GM12878 (cell line): Measurements from ENCODE around the gene USP46. TPM values are rescaled to one million over a fixed set of nuclear protein-coding genes. Genes with fewer than 3 reads are reported as not detected.

Experiments used
- ATAC-seq: fragments of 200-7000 bp; cut with Tn5 transposase; 3 replicates; pipeline ENCODE4 v1.9.1; 2020; ENCODE audit warnings: mild to moderate bottlenecking, moderate library complexity
- BruUV-seq: library from RNA; stranded (reverse); fragments of 400-500 nt; replicated peaks from 2 replicates; lab custom pipeline; 2021; lab: Mats Ljungman, UMichigan
- CTCF ChIA-PET: fragments of 300-600 bp; sonication (Branson Sonifier 250); formaldehyde crosslinking; extraction: SDS; loops from one replicate; lab custom pipeline; 2021; ENCODE audit warnings: inconsistent platforms; lab: Yijun Ruan, JAX
- POLR2A ChIA-PET: fragments of 350-600 bp; formaldehyde crosslinking; extraction: SDS; loops from one replicate; lab custom pipeline; 2021; ENCODE audit warnings: inconsistent platforms; lab: Charles Lee
- RAD21 ChIA-PET: fragments of 300-600 bp; sonication (Branson Sonifier 250); formaldehyde crosslinking; loops from one replicate; lab custom pipeline; 2023; ENCODE audit warnings: antibody characterized with exemption; ENCODE audit not compliant: unreplicated experiment; lab: Charles Lee
- SMC1A ChIA-PET: fragments of 300-600 bp; sonication (Branson Sonifier 250); formaldehyde crosslinking; loops from one replicate; lab custom pipeline; 2023; ENCODE audit not compliant: unreplicated experiment, uncharacterized antibody; lab: Charles Lee
- DNase-seq: peaks from one replicate; pipeline ENCODE4 v3.0.0-alpha.2; 2011; ENCODE audit warnings: low read depth, low spot score
- FAIRE-seq: peaks from 3 replicates; lab custom pipeline; 2011; peaks lifted over from hg19 to GRCh38; lab: Jason Lieb, UNC
- H2AFZ ChIP-seq: 2 replicates; pipeline ENCODE4 v1.6.0; 2011; ENCODE audit warnings: low read depth, low read length, control low read depth; ENCODE audit not compliant: control insufficient read depth
- H3K27ac ChIP-seq: 2 replicates; pipeline ENCODE4 v1.5.1; 2011; ENCODE audit warnings: control low read depth; ENCODE audit not compliant: control insufficient read depth, insufficient read depth
- H3K27me3 ChIP-seq, 2 experiments: replicated peaks in 1 of 2; 2 replicates each; pipeline versions ENCODE4 v1.6.0 to v1.6.1; 2011; ENCODE audit warnings: low read length in 1 of 2; ENCODE audit not compliant: control insufficient read depth in 2 of 2, insufficient read depth in 2 of 2
- H3K36me3 ChIP-seq, 2 experiments: 2 replicates each; pipeline ENCODE4 v1.5.1; 2011; ENCODE audit warnings: low read length in 1 of 2; ENCODE audit not compliant: control insufficient read depth in 2 of 2, insufficient read depth in 2 of 2
- H3K4me1 ChIP-seq: 2 replicates; pipeline ENCODE4 v1.6.1; 2011; ENCODE audit warnings: mild to moderate bottlenecking, low read length, moderate library complexity, mixed read lengths; ENCODE audit not compliant: control insufficient read depth, insufficient read depth
- H3K4me2 ChIP-seq: 2 replicates; pipeline ENCODE4 v1.6.0; 2011; ENCODE audit warnings: control low read depth; ENCODE audit not compliant: control insufficient read depth, insufficient read depth
- H3K4me3 ChIP-seq: fragments of 200-600 bp; sonication (generic); 2 replicates; pipeline ENCODE4 v1.5.1; 2016
- H3K79me2 ChIP-seq: 2 replicates; pipeline ENCODE4 v1.6.0; 2011; ENCODE audit warnings: low read length; ENCODE audit not compliant: control insufficient read depth, insufficient read depth
- H3K9ac ChIP-seq: 2 replicates; pipeline ENCODE4 v1.8.0; 2011; ENCODE audit warnings: low read length, control low read depth, mixed read lengths; ENCODE audit not compliant: control insufficient read depth, insufficient read depth
- H3K9me3 ChIP-seq: replicated peaks from 3 replicates; pipeline ENCODE4 v1.5.1; 2011; ENCODE audit warnings: mild to moderate bottlenecking, low read length; ENCODE audit not compliant: control insufficient read depth, insufficient read depth
- H4K20me1 ChIP-seq: 2 replicates; pipeline ENCODE4 v1.6.0; 2011; ENCODE audit not compliant: control insufficient read depth, insufficient read depth
- FOXK2 ChIP-seq: fragments of 450-650 bp; IDR thresholded peaks from 2 replicates; pipeline ENCODE4 v1.6.1; 2017; ENCODE audit warnings: mild to moderate bottlenecking, moderate library complexity
- SREBF1 ChIP-seq: IDR thresholded peaks from 2 replicates; pipeline ENCODE4 v1.6.1; 2012; ENCODE audit warnings: mild to moderate bottlenecking, low read length
- WGBS: methylation state at CpG from one replicate; pipeline ENCODE4 v1.1.6; 2016; ENCODE audit warnings: low lambda C conversion rate; ENCODE audit not compliant: insufficient replicate concordance, insufficient coverage; ENCODE audit errors: missing lambda C conversion rate; 5-methylcytosine and 5-hydroxymethylcytosine counted together
- in situ Hi-C: fragments of 300-500 bp; cut with MboI; formaldehyde crosslinking; loops from 9 replicates; pipeline ENCODE4 v1.14.3; 2018; ENCODE audit warnings: mixed read lengths
- intact Hi-C: fragments of 100-400 bp; cut with micrococcal nuclease; formaldehyde crosslinking; loops from one replicate; pipeline ENCODE4 v1.14.2; 2022; ENCODE audit not compliant: unreplicated experiment
- polyA plus RNA-seq, 11 experiments: library from polyadenylated mRNA; depleted of rRNA in 4 of 11; unstranded in 6 of 11; stranded (reverse) in 5 of 11; fragments of >200 nt; fragmentation: Nextera tagmentation in 4 of 11; fragmentation: Illumina TruSeq in 1 of 11; extraction: Ambion mirVana in 4 of 11; extraction: Trizol in 1 of 11; gene quantifications; 1 replicate in 1 of 11; 2 replicates in 10 of 11; pipeline versions ENCODE4 v1.2.1 to v1.2.3, GENCODE V29; 2011 to 2016; ENCODE audit warnings: inconsistent platforms in 2 of 11, missing spikeins in 2 of 11, low read depth in 1 of 11
- total RNA-seq, 4 experiments: library from RNA; depleted of rRNA in 3 of 4; stranded (reverse); fragments of >200 nt in 3 of 4; fragmentation: Illumina TruSeq in 1 of 4; extraction: Trizol in 1 of 4; gene quantifications; 2 replicates each; pipeline versions ENCODE4 v1.2.1 to v1.2.3, GENCODE V29; 2013 to 2021
- TF ChIP-seq, protein P1 (sequence below), 3 experiments: IDR thresholded peaks in 2 of 3; conservative IDR thresholded peaks in 1 of 3; 2 replicates each; pipeline ENCODE4 v1.5.1; 2011; ENCODE audit warnings: low read depth in 3 of 3, low read length in 3 of 3, mild to moderate bottlenecking in 3 of 3, control low read depth in 2 of 3, moderate library complexity in 2 of 3, inconsistent platforms in 1 of 3, mixed read lengths in 1 of 3; ENCODE audit not compliant: control insufficient read depth in 2 of 3, insufficient read depth in 1 of 3; ENCODE audit errors: extremely low read depth in 1 of 3
- TF ChIP-seq, protein P2 (sequence below): fragments of 450-650 bp; IDR thresholded peaks from 2 replicates; pipeline ENCODE4 v1.6.1; 2017; ENCODE audit warnings: mild to moderate bottlenecking, moderate library complexity

Gene USP46
- total and polyA plus RNA-seq, 10 of the 15 experiments (the other 5 are each of a cell fraction or from before 2014, with no cell fraction given) = 5.3 to 20.1 (median 12.0) TPM

DNA sequence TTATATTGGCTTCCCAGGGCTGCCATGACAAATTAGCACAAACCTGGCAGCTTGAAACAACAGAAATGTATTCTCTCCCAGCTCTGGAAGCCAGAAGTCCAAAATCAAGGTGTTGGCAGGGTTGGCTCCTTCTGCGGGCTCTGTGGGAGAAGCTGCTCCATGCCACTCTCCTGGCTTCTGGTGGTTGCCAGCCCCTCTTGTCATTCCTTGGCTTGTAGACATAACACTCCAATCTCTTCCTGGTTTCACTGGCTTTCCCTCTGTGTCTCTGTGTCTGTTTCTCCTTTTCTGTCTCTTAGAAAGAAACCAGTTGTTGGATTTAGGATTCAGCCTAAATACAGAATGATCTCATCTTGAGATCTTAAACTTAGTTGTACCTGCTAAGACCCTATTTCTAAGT lies 85.5 kb downstream of the USP46 start:
- no peaks in the 10 kb centered on the region for H3K4me1 ChIP-seq
- ATAC-seq (no peak), DNase-seq (no peak), FAIRE-seq (no peak)
- no peak overlapping the region for H3K9ac ChIP-seq
- intact Hi-C loops (no loop called here), in situ Hi-C loops (no loop called here)
- no peaks in the 10 kb centered on the region for H4K20me1 ChIP-seq
- SMC1A ChIA-PET = no interaction called here
- no peak overlapping the region for H2AFZ ChIP-seq
- no TSS peak for BruUV-seq
- H3K27ac ChIP-seq = no peak overlapping the region
- TF ChIP-seq, protein P1, sequence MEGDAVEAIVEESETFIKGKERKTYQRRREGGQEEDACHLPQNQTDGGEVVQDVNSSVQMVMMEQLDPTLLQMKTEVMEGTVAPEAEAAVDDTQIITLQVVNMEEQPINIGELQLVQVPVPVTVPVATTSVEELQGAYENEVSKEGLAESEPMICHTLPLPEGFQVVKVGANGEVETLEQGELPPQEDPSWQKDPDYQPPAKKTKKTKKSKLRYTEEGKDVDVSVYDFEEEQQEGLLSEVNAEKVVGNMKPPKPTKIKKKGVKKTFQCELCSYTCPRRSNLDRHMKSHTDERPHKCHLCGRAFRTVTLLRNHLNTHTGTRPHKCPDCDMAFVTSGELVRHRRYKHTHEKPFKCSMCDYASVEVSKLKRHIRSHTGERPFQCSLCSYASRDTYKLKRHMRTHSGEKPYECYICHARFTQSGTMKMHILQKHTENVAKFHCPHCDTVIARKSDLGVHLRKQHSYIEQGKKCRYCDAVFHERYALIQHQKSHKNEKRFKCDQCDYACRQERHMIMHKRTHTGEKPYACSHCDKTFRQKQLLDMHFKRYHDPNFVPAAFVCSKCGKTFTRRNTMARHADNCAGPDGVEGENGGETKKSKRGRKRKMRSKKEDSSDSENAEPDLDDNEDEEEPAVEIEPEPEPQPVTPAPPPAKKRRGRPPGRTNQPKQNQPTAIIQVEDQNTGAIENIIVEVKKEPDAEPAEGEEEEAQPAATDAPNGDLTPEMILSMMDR (IDR thresholded peaks at IDR 0.05 in 2 of 3, conservative IDR thresholded peaks at IDR 0.05 in 1 of 3; ENCODE audit: control insufficient read depth in 2 of 3, extremely low read depth in 1 of 3, insufficient read depth in 1 of 3, low read depth in 3 of 3, low read length in 3 of 3) = no peak
- TF ChIP-seq FOXK2 (no peak), SREBF1 (no peak)
- TF ChIP-seq, protein P2, sequence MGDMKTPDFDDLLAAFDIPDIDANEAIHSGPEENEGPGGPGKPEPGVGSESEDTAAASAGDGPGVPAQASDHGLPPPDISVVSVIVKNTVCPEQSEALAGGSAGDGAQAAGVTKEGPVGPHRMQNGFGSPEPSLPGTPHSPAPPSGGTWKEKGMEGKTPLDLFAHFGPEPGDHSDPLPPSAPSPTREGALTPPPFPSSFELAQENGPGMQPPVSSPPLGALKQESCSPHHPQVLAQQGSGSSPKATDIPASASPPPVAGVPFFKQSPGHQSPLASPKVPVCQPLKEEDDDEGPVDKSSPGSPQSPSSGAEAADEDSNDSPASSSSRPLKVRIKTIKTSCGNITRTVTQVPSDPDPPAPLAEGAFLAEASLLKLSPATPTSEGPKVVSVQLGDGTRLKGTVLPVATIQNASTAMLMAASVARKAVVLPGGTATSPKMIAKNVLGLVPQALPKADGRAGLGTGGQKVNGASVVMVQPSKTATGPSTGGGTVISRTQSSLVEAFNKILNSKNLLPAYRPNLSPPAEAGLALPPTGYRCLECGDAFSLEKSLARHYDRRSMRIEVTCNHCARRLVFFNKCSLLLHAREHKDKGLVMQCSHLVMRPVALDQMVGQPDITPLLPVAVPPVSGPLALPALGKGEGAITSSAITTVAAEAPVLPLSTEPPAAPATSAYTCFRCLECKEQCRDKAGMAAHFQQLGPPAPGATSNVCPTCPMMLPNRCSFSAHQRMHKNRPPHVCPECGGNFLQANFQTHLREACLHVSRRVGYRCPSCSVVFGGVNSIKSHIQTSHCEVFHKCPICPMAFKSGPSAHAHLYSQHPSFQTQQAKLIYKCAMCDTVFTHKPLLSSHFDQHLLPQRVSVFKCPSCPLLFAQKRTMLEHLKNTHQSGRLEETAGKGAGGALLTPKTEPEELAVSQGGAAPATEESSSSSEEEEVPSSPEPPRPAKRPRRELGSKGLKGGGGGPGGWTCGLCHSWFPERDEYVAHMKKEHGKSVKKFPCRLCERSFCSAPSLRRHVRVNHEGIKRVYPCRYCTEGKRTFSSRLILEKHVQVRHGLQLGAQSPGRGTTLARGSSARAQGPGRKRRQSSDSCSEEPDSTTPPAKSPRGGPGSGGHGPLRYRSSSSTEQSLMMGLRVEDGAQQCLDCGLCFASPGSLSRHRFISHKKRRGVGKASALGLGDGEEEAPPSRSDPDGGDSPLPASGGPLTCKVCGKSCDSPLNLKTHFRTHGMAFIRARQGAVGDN = no peak
- TF ChIP-seq, all 136 proteins: peak for 0
- H3K4me3 ChIP-seq = no peak overlapping the region
- H3K27me3 ChIP-seq = no peaks in the 10 kb centered on the region
- 84% methylated on average over 1 of the region's 1 CpG for WGBS
- ChIA-PET RAD21 (no interaction called here), POLR2A (no interaction called here), CTCF (no interaction called here)
- H3K4me2 ChIP-seq = no peak overlapping the region
- H3K9me3 ChIP-seq = no peaks in the 10 kb centered on the region; the same call in 2 of the 3 replicates
- no peaks in the 10 kb centered on the region for H3K79me2 ChIP-seq
- no peaks in the 10 kb centered on the region for H3K36me3 ChIP-seq
